Right lobe of liver (tissue), 4 donors: ENCODE data around the gene ZBTB33.

Experiments used
- POLR2A ChIP-seq: fragments of 450-650 bp; IDR thresholded peaks from one replicate; pipeline ENCODE4 v1.6.1; 2017; ENCODE audit warnings: antibody characterized with exemption, mild to moderate bottlenecking
- TF ChIP-seq, protein P1 (sequence below), 4 donors: fragments of 200-600 bp in 3 of 4; fragments of 450-650 bp in 1 of 4; IDR thresholded peaks; one replicate each; pipeline versions ENCODE4 v1.5.1 to v1.8.0; 2016 to 2022; ENCODE audit warnings: antibody characterized with exemption in 4 of 4, mild to moderate bottlenecking in 2 of 4
- donor health status: DM: no; HTN: no; CAD: no.
- donor health status: DM: no; HTN: no; CAD: no.
- donor health status: DM: no; HTN: yes; CAD: no.

DNA sequence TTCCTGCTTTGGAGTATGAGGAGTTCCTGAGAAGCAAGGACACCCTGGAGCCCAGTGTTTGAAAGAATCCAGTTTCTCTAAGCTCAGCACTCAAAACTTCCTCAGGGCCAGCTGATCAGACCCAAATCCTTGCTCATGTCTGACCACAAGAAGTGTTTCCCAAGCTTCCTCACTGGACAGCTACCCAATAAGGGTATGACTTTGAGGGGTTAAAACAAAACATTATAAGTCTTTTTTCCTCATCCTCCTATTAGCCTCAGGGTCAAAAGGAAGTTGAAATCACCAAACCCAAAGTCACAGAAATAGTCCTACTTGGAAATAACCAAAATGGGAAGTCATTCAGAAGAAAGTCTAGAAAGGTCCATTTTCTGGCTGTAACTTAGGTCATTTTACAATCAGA, 13.7 kb downstream of the ZBTB33 start:
- TF ChIP-seq, protein P1, sequence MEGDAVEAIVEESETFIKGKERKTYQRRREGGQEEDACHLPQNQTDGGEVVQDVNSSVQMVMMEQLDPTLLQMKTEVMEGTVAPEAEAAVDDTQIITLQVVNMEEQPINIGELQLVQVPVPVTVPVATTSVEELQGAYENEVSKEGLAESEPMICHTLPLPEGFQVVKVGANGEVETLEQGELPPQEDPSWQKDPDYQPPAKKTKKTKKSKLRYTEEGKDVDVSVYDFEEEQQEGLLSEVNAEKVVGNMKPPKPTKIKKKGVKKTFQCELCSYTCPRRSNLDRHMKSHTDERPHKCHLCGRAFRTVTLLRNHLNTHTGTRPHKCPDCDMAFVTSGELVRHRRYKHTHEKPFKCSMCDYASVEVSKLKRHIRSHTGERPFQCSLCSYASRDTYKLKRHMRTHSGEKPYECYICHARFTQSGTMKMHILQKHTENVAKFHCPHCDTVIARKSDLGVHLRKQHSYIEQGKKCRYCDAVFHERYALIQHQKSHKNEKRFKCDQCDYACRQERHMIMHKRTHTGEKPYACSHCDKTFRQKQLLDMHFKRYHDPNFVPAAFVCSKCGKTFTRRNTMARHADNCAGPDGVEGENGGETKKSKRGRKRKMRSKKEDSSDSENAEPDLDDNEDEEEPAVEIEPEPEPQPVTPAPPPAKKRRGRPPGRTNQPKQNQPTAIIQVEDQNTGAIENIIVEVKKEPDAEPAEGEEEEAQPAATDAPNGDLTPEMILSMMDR (IDR thresholded peaks at IDR 0.05): no peak
- TF ChIP-seq POLR2A: no peak
